GM19468 (cell line): ENCODE measurements around the gene MARF1.
"Not testable (repeated sequence)": the region's sequence is repeated elsewhere in the genome, so short reads cannot be mapped to it uniquely, and the experiment has no call there.

Source experiments
- ATAC-seq: cut with Tn5 transposase; IDR thresholded peaks from one replicate; pipeline ENCODE4 v1.9.1; 2021; ENCODE audit warnings: mild to moderate bottlenecking, moderate library complexity, moderate number of reproducible peaks; ENCODE audit not compliant: unreplicated experiment; ENCODE audit errors: extremely low read depth

MARF1 gene

DNA sequence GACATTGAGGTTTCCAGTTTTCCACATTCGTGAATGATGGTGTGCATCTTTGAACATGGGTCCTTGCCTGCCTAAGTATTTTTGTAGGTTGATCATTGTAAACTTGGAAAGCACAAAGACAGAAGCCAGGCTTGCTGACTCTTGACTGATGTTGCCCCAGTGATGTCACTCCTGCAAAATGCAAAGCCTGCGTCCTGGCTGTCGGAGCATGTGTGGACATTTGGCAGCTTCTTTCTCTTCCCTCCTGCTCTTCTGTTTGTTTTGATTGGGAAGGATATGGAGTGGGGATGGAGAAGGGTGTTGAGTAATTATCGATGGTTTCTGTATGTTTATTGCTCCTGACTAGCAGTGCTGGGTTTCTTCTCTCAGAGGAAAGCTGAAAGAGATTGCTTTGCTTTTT is 10.3 kb upstream of the MARF1 start:
- ATAC-seq: no peak

- ATAC-seq: no peak
These were observed 9.5 kb upstream of the MARF1 start for GRCh38 chr16:15652293-15653001.

DNA sequence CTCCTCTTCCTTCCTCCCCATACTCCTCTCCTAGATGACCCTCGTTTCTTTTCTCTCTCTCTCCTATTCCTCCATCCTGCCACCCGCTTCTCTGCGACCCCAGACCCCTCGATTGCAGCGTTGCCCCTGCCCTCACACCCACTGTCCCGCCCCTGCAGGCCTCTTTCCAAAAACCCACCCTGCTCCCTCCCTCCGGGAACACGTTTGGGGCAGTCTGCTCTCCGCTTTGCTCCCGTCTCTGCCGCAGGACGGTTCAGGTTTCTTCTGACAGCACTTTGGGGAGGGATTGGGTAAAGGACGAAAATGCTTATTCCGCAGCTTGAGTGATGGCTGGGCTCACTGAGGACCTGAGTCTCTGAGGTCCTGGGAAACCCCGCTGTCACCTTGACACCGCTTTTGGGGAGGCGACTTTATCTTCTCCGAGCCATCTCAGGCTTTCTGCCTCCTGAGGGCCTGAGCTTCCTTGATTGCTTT is 7.8 kb upstream of the MARF1 start:
- ATAC-seq: no peak

DNA sequence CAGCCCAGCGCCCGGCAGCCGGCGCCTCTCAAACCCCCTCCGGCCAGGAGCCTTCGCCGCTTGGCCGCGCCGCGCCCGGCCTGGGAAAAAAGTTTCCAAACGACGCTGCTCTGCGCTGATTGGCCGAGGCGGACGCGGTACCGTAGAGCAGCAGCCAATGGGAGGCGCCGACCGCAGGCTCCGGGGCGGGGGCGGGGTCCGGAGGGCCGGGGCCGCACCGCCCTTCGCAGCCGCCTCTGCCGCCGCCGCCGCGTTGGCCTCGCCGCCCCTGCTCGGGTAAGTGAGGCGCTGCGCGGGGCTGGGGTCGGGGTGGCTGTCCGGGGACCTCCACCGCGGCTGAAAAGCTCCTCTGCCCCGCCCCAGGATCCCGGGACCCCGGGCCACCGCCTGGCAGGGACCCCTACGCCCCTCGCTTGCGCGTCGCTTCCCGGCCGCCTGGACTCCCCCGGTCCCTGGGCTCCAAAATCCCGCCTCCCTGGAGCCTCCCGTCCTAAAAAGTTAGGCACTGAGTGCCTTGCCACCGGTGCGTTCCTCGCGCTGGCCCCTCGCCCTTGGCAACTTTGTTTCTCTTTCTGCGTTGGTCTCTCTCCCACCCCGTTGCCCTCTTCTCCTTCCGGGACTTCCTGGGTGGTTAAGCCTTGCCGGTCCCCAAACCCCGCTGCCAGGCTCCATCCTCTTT is 7.2 kb upstream of the MARF1 start, which contains the start of gene NDE1:
NDE1 (plus strand) TSS at position 227 of the 679 bp plus-strand sequence. CDS start 14,534 bp downstream, outside the sequence.
- peak; percentile 69 for ATAC-seq

DNA sequence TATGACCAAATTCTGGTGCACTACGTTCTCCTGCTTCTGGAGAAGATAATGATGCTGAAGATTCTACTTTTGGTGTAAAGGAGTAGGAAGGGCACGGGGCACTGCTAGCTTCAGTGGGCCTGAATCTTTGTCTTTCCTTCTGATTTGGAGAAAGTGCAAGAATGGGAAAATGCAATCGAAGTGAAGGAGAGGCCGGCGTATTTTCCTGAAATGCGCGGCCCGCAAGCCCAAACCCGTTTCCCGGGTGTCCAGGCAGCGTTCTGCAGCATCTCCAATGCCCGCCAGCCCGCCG is 6.7 kb upstream of the MARF1 start:
- no peak for ATAC-seq

DNA sequence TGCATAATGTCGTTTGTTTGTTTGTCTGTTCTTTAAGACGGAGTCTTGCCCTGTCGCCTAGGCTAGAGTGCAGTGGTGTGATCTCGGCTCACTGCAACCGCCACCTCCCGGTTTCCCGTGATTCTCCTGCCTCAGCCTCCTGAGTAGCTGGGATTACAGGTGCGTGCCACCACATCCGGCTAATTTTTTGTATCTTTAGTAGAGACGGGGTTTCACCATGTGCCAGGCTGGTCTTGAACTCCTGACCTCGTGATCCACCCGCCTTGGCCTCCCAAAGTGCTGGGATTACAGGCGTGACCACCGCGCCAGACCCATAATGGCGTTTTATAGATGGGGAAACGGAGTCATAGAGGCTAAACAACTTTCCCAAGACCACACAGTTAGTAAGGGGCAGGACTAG is 6.4 kb upstream of the MARF1 start:
- not testable (repeated sequence) for ATAC-seq

- ATAC-seq: no peak
These were observed 5.3 kb upstream of the MARF1 start for GRCh38 chr16:15648135-15648730.

DNA sequence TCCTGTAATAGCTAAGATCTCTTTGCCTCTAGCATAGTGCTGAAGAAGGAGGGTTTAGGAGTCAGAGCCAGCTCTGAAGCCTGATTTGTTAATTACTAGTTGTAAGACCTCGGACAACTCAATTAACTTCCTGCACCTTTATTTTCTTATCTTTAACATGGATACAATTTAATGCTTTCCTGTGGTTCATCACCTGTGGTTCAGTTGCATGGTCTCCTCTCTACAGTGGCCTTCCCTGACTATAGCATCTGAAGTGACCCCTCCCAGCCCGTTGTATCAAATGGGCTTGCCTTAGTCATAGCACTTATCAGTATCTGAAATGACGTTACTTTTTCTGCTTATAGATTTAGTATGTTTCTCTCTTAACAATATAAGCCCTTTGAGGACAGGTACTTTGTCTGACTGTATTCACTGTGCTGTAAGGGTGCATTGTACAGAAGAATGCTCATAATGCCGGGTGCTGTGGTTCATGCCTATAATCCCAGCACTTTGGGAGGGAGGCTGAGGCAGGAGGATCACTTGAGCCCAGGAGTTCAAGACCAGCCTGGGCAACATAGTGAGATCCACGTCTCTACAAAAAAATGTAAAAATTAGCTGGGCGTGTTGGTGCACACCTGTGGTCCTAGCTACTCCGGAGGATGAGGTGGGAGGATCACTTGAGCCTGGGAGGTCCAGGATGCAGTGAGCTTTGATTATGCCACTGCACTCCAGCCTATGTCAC is 4.5 kb upstream of the MARF1 start:
- ATAC-seq: no peak

GRCh38 chr16:15646557-15647293 is 3.8 kb upstream of the MARF1 start:
- not testable (repeated sequence) for ATAC-seq

DNA sequence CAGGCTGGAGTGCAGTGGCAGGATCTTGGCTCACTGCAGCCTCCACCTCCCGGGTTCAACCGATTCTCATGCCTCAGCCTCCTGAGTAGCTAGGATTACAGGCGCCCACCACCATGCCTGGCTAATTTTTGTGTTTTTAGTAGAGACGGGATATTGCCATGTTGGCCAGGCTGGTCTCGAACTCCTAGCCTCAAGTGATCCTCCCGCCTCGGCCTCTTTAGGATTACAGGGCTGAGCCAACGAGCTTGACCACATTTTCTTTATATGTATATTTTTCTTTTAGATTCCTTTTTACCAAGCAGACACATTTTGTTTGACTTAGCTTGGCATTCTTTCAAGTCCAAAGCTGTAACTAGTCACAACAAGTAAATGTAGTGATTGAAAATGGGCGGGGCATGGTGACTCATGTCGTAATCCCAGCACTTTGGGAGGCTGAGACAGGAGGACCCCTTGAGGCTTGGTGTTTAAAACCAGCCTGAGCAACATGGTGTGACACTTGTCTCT is 2.1 kb upstream of the MARF1 start:
- not testable (repeated sequence) for ATAC-seq

DNA sequence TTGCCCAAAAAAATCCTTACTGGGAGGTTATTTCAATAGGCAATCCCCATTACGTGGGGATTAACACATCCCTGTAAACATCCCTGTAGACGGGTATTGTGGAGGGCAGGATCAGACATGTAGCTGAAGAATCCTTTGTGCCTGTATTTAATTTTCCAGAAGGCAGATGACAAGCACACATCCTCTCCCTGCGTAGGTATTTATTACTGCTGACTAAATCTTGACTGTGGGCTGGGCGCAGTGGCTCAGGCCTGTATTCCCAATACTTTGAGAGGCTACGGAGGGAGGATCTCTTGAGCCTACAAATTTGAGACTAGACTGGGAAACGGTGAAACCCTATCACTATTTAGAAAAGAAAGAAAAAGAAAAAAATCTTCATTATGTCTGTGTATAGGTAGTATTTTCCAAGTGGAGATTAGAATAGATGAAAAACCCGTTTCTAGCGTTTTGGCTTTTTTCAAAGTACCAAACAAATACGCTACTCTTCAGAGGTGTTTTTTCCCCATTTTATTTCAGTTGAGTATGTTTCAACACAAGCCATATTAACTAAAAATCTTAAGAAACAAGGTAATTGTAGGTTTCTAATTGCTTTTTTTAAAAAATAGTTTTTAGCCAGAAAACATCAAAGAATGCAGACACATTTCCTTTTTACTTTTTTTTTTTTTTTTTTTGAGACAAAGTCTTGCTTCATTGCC is 1.5 kb upstream of the MARF1 start:
- ATAC-seq: no peak

- ATAC-seq: no peak
These were observed 944 bp upstream of the MARF1 start for GRCh38 chr16:15643946-15644250.

DNA sequence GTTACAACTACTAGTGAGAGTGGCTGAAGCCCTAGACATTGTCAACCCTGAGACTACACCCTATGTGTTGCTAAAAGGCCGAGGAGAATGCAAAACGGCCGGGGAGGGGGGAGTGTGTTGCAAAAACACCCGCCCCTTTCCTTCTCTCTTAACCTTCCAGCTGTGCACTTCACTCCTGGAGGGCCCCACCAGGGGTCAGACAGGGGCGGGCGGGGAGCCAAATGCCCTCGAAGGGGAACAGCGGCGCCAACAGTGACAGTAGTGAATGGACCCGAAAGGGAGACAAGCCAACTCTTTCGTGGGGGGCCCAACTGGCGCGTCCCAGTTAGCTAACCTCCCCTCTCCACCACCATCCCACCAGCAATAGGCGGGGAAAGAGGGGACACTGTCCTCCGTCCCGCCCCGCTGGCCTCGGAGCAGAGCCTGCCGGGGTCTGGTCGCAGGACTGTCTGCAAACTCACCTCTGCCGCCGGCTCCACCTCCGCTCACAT is 352 bp downstream of the MARF1 start:
- peak; percentile 39 for ATAC-seq

- no peak for ATAC-seq
These were observed 999 bp downstream of the MARF1 start for GRCh38 chr16:15641753-15642556.

- ATAC-seq: no peak
These were observed 2.0 kb downstream of the MARF1 start for GRCh38 chr16:15640966-15641365.

DNA sequence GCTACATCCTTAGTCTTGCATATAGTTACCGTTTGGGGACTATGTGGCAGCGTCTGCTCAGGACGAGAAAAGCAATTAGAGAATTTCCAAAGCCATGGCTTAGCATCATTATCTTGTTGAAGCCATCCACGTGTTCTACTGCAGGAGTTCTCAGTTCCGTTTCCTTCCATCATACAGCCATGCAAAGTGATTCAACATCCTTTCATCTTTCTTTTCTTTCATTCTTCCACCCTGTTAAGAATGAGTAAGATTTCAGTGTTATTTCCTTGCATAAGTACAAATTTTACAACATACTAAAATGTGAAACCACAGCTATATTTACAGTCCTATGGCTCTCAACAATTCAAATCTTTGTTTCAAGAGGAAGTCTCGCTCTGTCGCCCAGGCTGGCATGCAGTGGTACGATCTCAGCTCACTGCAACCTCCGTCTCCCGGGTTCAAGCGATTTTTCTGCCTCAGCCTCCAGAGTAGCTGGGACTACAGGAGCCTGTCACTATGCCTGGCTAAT is 3.8 kb downstream of the MARF1 start:
- no peak for ATAC-seq

- ATAC-seq: no peak
These were observed 6.5 kb downstream of the MARF1 start for GRCh38 chr16:15636392-15636873.

DNA sequence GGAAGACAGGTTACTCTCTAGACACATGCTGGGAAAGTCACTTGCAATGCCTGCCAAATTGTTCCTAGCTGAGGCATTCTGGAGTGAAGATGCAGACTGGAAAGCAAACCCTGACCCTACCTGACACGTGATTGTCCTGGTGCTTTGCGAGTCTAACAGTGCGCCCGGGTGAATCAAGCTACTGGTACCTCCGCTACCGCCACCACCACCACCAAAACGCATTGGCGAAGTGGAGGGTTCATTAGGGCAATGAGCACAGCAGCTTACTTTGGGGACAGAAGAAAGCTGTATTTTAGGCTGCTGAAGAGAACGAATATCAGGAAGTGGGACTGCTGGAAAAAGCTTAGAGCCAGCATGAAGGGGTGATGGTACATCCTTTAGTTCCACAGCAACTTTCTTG is 7.0 kb downstream of the MARF1 start:
- no peak for ATAC-seq
